Heart left ventricle (tissue), 16 donors: ENCODE data around the gene TXNL4A. TPM values are rescaled to one million over a fixed set of nuclear protein-coding genes. Genes with fewer than 3 reads are reported as not detected.

ENCODE experiments used
- ATAC-seq, 4 donors: fragments of 200-7000 bp; cut with Tn5 transposase; one replicate each; pipeline ENCODE4 v1.9.1; 2020 to 2022; ENCODE audit warnings: moderate library complexity in 4 of 4, mild to moderate bottlenecking in 3 of 4, moderate number of reproducible peaks in 1 of 4
- DNase-seq, 5 donors: peaks; one replicate each; pipeline ENCODE4 v3.0.0-alpha.2; 2020
- H3K27ac ChIP-seq, 12 donors: fragments of 200-600 bp; sonication (generic) in 4 of 12; one replicate each; pipeline versions ENCODE4 v1.5.0 to v1.8.0; 2016 to 2022; ENCODE audit warnings: mild to moderate bottlenecking in 2 of 12
- H3K27me3 ChIP-seq, 9 donors: fragments of 200-600 bp; sonication (generic) in 2 of 9; one replicate each; pipeline versions ENCODE4 v1.5.1 to v1.8.0; 2016 to 2022; ENCODE audit warnings: mild to moderate bottlenecking in 3 of 9
- H3K36me3 ChIP-seq, 9 donors: fragments of 200-600 bp; sonication (generic) in 2 of 9; one replicate each; pipeline versions ENCODE4 v1.5.0 to v1.8.0; 2018 to 2022; ENCODE audit warnings: mild to moderate bottlenecking in 2 of 9
- H3K4me1 ChIP-seq, 12 donors: fragments of 200-600 bp; sonication (generic) in 4 of 12; one replicate each; pipeline versions ENCODE4 v1.5.0 to v1.8.0; 2016 to 2022; ENCODE audit warnings: mild to moderate bottlenecking in 3 of 12
- H3K4me3 ChIP-seq, 12 donors: fragments of 200-600 bp; sonication (generic) in 4 of 12; one replicate each; pipeline versions ENCODE4 v1.5.0 to v1.8.0; 2017 to 2022; ENCODE audit warnings: mild to moderate bottlenecking in 9 of 12, moderate library complexity in 4 of 12
- H3K9me3 ChIP-seq, 12 donors: fragments of 200-600 bp; sonication (generic) in 4 of 12; one replicate each; pipeline versions ENCODE4 v1.5.0 to v1.8.0; 2016 to 2022; ENCODE audit warnings: mild to moderate bottlenecking in 1 of 12
- CTCF ChIP-seq, 12 donors: fragments of 200-600 bp; sonication (generic) in 4 of 12; IDR thresholded peaks; one replicate each; pipeline versions ENCODE4 v1.5.0 to v1.8.0; 2018 to 2022; ENCODE audit warnings: antibody characterized with exemption in 12 of 12, mild to moderate bottlenecking in 5 of 12
- POLR2A ChIP-seq, 2 donors: fragments of 450-650 bp; IDR thresholded peaks; one replicate each; pipeline ENCODE4 v1.6.1; 2017; ENCODE audit warnings: antibody characterized with exemption in 2 of 2, mild to moderate bottlenecking in 2 of 2, moderate library complexity in 2 of 2
- WGBS, 4 donors: extraction: QIAGEN DNeasy Blood & Tissue Kit in 2 of 4; methylation state at CpG; one replicate each; pipeline versions ENCODE4 v1.1.5 to v1.1.7; 2013 to 2018; 5-methylcytosine and 5-hydroxymethylcytosine counted together
- intact Hi-C, 10 donors: fragments of 100-400 bp; cut with DNase I; formaldehyde crosslinking; loops; one replicate each; pipeline versions ENCODE4 v1.11.1 to v1.14.2; 2022
- polyA plus RNA-seq, 2 donors: library from polyadenylated mRNA; stranded (reverse); fragments of 200-250 nt; gene quantifications; one replicate each; pipeline ENCODE4 v1.2.3, GENCODE V29; 2013
- total RNA-seq, 9 donors: library from RNA; depleted of rRNA in 2 of 9; stranded (reverse); fragments of >200 nt in 2 of 9; fragmentation: NEBNext Ultra II Directional in 3 of 9; extraction: Animal tissue kit (Norgen Biotek cat#: 25700) in 3 of 9; gene quantifications; one replicate each; pipeline versions ENCODE4 v1.1.0 to v1.2.4, GENCODE V29; 2016 to 2023
- donor health status: ischemic (EF 13 %, LVEDD 7.1; RV severe dilation, severe dysfunction).
- donor health status: healthy with polysubstance abuse.
- donor health status: DM: no; HTN: yes; CAD: no.
- donor health status: DM: no; HTN: no; CAD: no.
- donor health status: ischemic (EF 25% LVEDD 6.9; RV normal size, moderate dysfunction).
- donor health status: ischemic (EF 25% LVEDD 5.7; RV mildly dilated, moderate dysfunction).
- donor health status: healthy.
- donor health status: DM: yes; HTN: yes; CAD: no.
- donor health status: ischemic (EF 35%, LVEDD 5.7; RV mildly dilated, moderate dysfunction).
- donor health status: nonischemic (EF 11% LVEDD 7.7; RV severe dilation, severe dysfunction).
- donor health status: DM: yes; HTN: yes; CAD: no.
- donor health status: PGD.
- donor health status: ischemic (EF 29% LVEDD 5.4; RV normal size, mild dysfunction).
- donor health status: nonischemic (EF 23%, LVEDD 6.1; RV moderate dilation, normal function).

The TXNL4A gene
- total and polyA plus RNA-seq, 11 donors: 35.2 to 139 (median 92.0) TPM

DNA sequence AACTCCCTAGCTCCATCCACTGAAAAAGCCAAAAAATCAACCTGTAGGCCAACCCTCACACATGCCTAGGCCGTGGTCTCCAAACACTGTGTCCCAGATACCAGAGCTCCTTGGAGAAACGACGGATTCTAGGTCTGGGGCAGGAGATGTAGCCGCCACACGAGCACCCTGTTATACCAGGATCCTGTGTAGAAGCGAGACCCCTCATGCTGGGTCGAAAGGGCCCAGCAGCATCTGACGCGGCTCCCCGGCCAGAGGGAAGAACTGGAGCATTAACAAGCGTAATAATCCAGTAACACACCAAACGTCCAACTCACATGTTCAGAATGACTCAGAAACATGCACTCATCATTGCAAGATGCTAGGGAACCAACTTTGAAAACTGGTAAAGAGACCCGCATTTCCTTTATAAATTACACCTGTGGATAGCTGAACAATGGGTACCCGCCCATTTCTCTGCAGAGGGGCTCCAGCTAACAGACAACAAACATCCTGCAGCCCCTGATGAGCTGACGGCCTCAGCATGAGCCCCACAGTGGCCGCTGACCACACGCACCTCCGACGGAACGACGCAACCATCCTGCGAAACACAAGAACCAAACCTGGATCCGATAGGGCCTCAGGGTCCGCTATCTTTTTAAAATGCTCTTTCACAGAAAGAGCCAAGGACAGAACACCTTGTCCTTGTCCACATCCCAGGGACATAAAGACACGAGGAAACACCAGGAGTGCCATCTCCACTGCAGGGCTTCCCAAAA is 51.1 kb downstream of the TXNL4A start:
- DNase-seq (peak in 1 of 5 donors; percentile 25), ATAC-seq (no peak)
- no peak overlapping the region for H3K27ac ChIP-seq
- H3K4me1 ChIP-seq: peaks cover 0 to 38% (median 21%) of the 10 kb centered on the region in 12 donors
- peaks cover 0 to 55% (median 26%) of the 10 kb centered on the region in 9 donors for H3K36me3 ChIP-seq
- H3K9me3 ChIP-seq: peaks cover 0 to 25% (median 12%) of the 10 kb centered on the region in 12 donors
- TF ChIP-seq CTCF (IDR thresholded peaks at IDR 0.05) (no peak), POLR2A (IDR thresholded peaks at IDR 0.05) (no peak)
- no peaks in the 10 kb centered on the region for H3K27me3 ChIP-seq
- H3K4me3 ChIP-seq: no peak overlapping the region
- intact Hi-C loops: loop anchor here in 1 of 10 donors (10.0 kb wide), 1 partner anchor 48 kb away; the partner anchor contains the start of gene TXNL4A
- WGBS, 4 donors: 96 to 98% (median 97%) methylated on average over 25 of the region's 25 CpGs

- intact Hi-C loops: loop anchor here in 1 of 10 donors (10.0 kb wide), 1 partner anchor 48 kb away; the partner anchor contains the start of gene TXNL4A
- Histone ChIP-seq H3K36me3 (peaks cover 0 to 48% (median 21%) of the 10 kb centered on the region in 9 donors), H3K4me1 (peaks cover 0 to 34% (median 17%) of the 10 kb centered on the region in 12 donors), H3K4me3 (no peak overlapping the region), H3K27ac (no peak overlapping the region), H3K27me3 (no peaks in the 10 kb centered on the region), H3K9me3 (peaks cover 0 to 31% (median 15%) of the 10 kb centered on the region in 12 donors)
- no peak for TF ChIP-seq POLR2A (IDR thresholded peaks at IDR 0.05)
- no peak for TF ChIP-seq CTCF (IDR thresholded peaks at IDR 0.05)
- WGBS, 4 donors: 93 to 96% (median 94%) methylated on average over 12 of the region's 12 CpGs
- DNase-seq (no peak), ATAC-seq (no peak)
Measured at GRCh38 chr18:79936641-79937040, 51.7 kb downstream of the TXNL4A start.

DNA sequence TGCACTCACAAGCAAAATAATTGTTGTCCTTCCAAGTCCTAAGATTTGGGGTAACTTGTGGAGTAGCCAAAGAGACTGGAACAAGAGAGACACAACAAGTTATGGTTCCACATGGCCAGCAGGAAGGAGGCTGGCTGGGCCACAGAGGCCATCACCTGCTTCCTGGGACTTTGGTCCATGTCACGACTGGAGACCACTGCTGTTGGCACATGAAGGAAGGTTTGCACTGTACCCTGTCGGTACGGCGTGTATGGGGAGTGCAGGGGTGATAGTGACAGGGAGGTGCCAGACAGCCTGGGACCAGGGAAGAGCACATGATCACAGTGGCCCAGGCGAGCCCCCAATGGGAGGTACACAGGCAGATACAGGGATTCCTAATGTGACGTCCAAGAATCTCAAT is 52.4 kb downstream of the TXNL4A start:
- no peak for TF ChIP-seq CTCF (IDR thresholded peaks at IDR 0.05)
- no peak for TF ChIP-seq POLR2A (IDR thresholded peaks at IDR 0.05)
- DNase-seq (peak in 1 of 5 donors; percentile 5), ATAC-seq (no peak)
- H3K4me3 ChIP-seq: no peak overlapping the region
- H3K4me1 ChIP-seq: peaks cover 0 to 26% (median 16%) of the 10 kb centered on the region in 12 donors
- H3K9me3 ChIP-seq: peaks cover 0 to 38% (median 16%) of the 10 kb centered on the region in 12 donors
- 91 to 98% (median 96%) methylated on average over 6 of the region's 6 CpGs for WGBS, 4 donors
- H3K27me3 ChIP-seq: no peaks in the 10 kb centered on the region
- peak overlapping the region in 1 of 12 donors; percentile 78 for H3K27ac ChIP-seq
- peaks cover 0 to 42% (median 14%) of the 10 kb centered on the region in 9 donors for H3K36me3 ChIP-seq
- intact Hi-C loops: loop anchor here in 1 of 10 donors (10.0 kb wide), 1 partner anchor 49 kb away; the partner anchor contains the start of gene TXNL4A

GRCh38 chr18:79935499-79935898 is 52.9 kb downstream of the TXNL4A start:
- DNase-seq (peak in 2 of 5 donors; percentile 1 to 28), ATAC-seq (no peak)
- H3K9me3 ChIP-seq: peaks cover 0 to 42% (median 17%) of the 10 kb centered on the region in 12 donors
- no peak for TF ChIP-seq POLR2A (IDR thresholded peaks at IDR 0.05)
- no peak for TF ChIP-seq CTCF (IDR thresholded peaks at IDR 0.05)
- H3K4me1 ChIP-seq: peaks cover 0 to 25% (median 16%) of the 10 kb centered on the region in 12 donors
- peak overlapping the region in 1 of 12 donors; percentile 78 for H3K27ac ChIP-seq
- no peaks in the 10 kb centered on the region for H3K27me3 ChIP-seq
- H3K4me3 ChIP-seq: no peak overlapping the region
- peaks cover 0 to 42% (median 9%) of the 10 kb centered on the region in 9 donors for H3K36me3 ChIP-seq
- intact Hi-C loops: loop anchor here in 1 of 10 donors (10.0 kb wide), 1 partner anchor 49 kb away; the partner anchor contains the start of gene TXNL4A
- 95 to 100% (median 99%) methylated on average over 3 of the region's 3 CpGs for WGBS, 4 donors
